DOHH2 (cell line): ENCODE measurements around the gene PLEKHJ1.

ENCODE experiments used
- H3F3A ChIP-seq: fragments of 200-600 bp; sonication (generic), shearing (Covaris generic); 2 replicates; pipeline ENCODE4 v1.6.0; 2016; ENCODE audit warnings: antibody characterized with exemption, mild to moderate bottlenecking; ENCODE audit not compliant: control insufficient read depth, insufficient read depth
- H3K27ac ChIP-seq: fragments of 200-600 bp; sonication (generic); 2 replicates; pipeline ENCODE4 v1.5.1; 2014; ENCODE audit warnings: low read depth, mild to moderate bottlenecking, low read length, moderate library complexity
- H3K27me3 ChIP-seq: fragments of 200-600 bp; sonication (generic); 2 replicates; pipeline ENCODE4 v1.6.1; 2014; ENCODE audit warnings: mild to moderate bottlenecking, low read length, mixed read lengths; ENCODE audit not compliant: control insufficient read depth
- H3K36me3 ChIP-seq: fragments of 200-600 bp; sonication (generic); 2 replicates; pipeline ENCODE4 v1.6.1; 2014; ENCODE audit warnings: mild to moderate bottlenecking, low read length, moderate library complexity, mixed read lengths; ENCODE audit not compliant: control insufficient read depth
- H3K4me1 ChIP-seq: fragments of 200-600 bp; sonication (generic); 2 replicates; pipeline ENCODE4 v1.6.1; 2014; ENCODE audit warnings: mild to moderate bottlenecking, low read length, mixed read lengths; ENCODE audit not compliant: control insufficient read depth
- H3K4me2 ChIP-seq: fragments of 200-600 bp; sonication (generic); 2 replicates; pipeline ENCODE4 v1.6.0; 2014; ENCODE audit warnings: mild to moderate bottlenecking, low read length, moderate library complexity
- H3K4me3 ChIP-seq: fragments of 200-600 bp; sonication (generic); 2 replicates; pipeline ENCODE4 v1.5.1; 2014; ENCODE audit warnings: mild to moderate bottlenecking, low read length, mixed read lengths
- H3K79me2 ChIP-seq: fragments of 200-600 bp; sonication (generic); 2 replicates; pipeline ENCODE4 v1.6.1; 2014; ENCODE audit warnings: mild to moderate bottlenecking, low read length, mixed read lengths; ENCODE audit not compliant: control insufficient read depth
- H3K9me2 ChIP-seq: fragments of 200-600 bp; sonication (generic); replicated peaks from 2 replicates; pipeline ENCODE4 v1.6.1; 2014; ENCODE audit warnings: mild to moderate bottlenecking, low read length, mixed read lengths; ENCODE audit not compliant: control insufficient read depth
- H3K9me3 ChIP-seq: fragments of 200-600 bp; sonication (generic); 2 replicates; pipeline ENCODE4 v1.6.1; 2014; ENCODE audit warnings: antibody characterized with exemption, low read length, mixed read lengths; ENCODE audit not compliant: control insufficient read depth, insufficient read depth
- H4K20me1 ChIP-seq: fragments of 200-600 bp; sonication (generic); 2 replicates; pipeline ENCODE4 v1.6.0; 2014; ENCODE audit warnings: low read depth, mild to moderate bottlenecking, antibody characterized with exemption, low read length, moderate library complexity; ENCODE audit not compliant: control insufficient read depth, insufficient read depth
- CTCF ChIP-seq: fragments of 200-600 bp; sonication (generic); IDR thresholded peaks from one replicate; pipeline ENCODE4 v1.5.1; 2014; ENCODE audit warnings: antibody characterized with exemption, mild to moderate bottlenecking, low read depth, low read length; ENCODE audit not compliant: poor library complexity, severe bottlenecking
- EZH2phosphoT487 ChIP-seq: fragments of 200-600 bp; sonication (generic); IDR thresholded peaks from 2 replicates; pipeline ENCODE4 v1.6.1; 2017; ENCODE audit warnings: borderline replicate concordance, mild to moderate bottlenecking, antibody characterized with exemption, low read length, moderate library complexity, mixed read lengths

The PLEKHJ1 gene

GRCh38 chr19:2248136-2249009, 12.2 kb upstream of the PLEKHJ1 start:
- no peak overlapping the region for H3K4me3 ChIP-seq
- H3K79me2 ChIP-seq = peaks cover 14% of the 10 kb centered on the region
- H3K4me2 ChIP-seq = no peak overlapping the region
- peaks cover 11% of the 10 kb centered on the region for H3K4me1 ChIP-seq
- no peaks in the 10 kb centered on the region for H4K20me1 ChIP-seq
- no peaks in the 10 kb centered on the region for H3K9me2 ChIP-seq
- H3F3A ChIP-seq = no peaks in the 10 kb centered on the region
- TF ChIP-seq EZH2phosphoT487 (no peak), CTCF (no peak)
- H3K27me3 ChIP-seq = no peaks in the 10 kb centered on the region
- peaks cover 63% of the 10 kb centered on the region for H3K36me3 ChIP-seq
- H3K27ac ChIP-seq = no peak overlapping the region
- H3K9me3 ChIP-seq = no peaks in the 10 kb centered on the region

GRCh38 chr19:2247433-2248101, 11.4 kb upstream of the PLEKHJ1 start:
- Histone ChIP-seq H3F3A (no peaks in the 10 kb centered on the region), H3K27ac (no peak overlapping the region), H4K20me1 (peaks cover 4% of the 10 kb centered on the region; the same call in 1 of the 2 replicates), H3K27me3 (no peaks in the 10 kb centered on the region), H3K36me3 (peaks cover 71% of the 10 kb centered on the region), H3K9me2 (no peaks in the 10 kb centered on the region), H3K79me2 (peaks cover 22% of the 10 kb centered on the region), H3K9me3 (no peaks in the 10 kb centered on the region), H3K4me3 (no peak overlapping the region), H3K4me1 (peaks cover 3% of the 10 kb centered on the region), H3K4me2 (no peak overlapping the region)
- no peak for TF ChIP-seq EZH2phosphoT487
- TF ChIP-seq CTCF = no peak

GRCh38 chr19:2246801-2247361, 10.8 kb upstream of the PLEKHJ1 start:
- Histone ChIP-seq H3K4me1 (no peaks in the 10 kb centered on the region), H4K20me1 (peaks cover 4% of the 10 kb centered on the region; the same call in 1 of the 2 replicates), H3K9me2 (no peaks in the 10 kb centered on the region), H3K79me2 (peaks cover 29% of the 10 kb centered on the region), H3K9me3 (no peaks in the 10 kb centered on the region), H3K4me2 (no peak overlapping the region), H3F3A (no peaks in the 10 kb centered on the region), H3K36me3 (peaks cover 78% of the 10 kb centered on the region), H3K27me3 (no peaks in the 10 kb centered on the region), H3K27ac (no peak overlapping the region), H3K4me3 (no peak overlapping the region)
- TF ChIP-seq EZH2phosphoT487 = no peak
